GM21737 (cell line): ENCODE data around the gene OR8B4.
"Not testable (repeated sequence)": the region's sequence is repeated elsewhere in the genome, so short reads cannot be mapped to it uniquely, and the experiment has no call there.

ENCODE experiments used
- ATAC-seq: cut with Tn5 transposase; IDR thresholded peaks from one replicate; pipeline ENCODE4 v1.9.1; 2021; ENCODE audit warnings: mild to moderate bottlenecking, moderate library complexity; ENCODE audit not compliant: unreplicated experiment

OR8B4 gene, protein sequence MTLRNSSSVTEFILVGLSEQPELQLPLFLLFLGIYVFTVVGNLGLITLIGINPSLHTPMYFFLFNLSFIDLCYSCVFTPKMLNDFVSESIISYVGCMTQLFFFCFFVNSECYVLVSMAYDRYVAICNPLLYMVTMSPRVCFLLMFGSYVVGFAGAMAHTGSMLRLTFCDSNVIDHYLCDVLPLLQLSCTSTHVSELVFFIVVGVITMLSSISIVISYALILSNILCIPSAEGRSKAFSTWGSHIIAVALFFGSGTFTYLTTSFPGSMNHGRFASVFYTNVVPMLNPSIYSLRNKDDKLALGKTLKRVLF

DNA sequence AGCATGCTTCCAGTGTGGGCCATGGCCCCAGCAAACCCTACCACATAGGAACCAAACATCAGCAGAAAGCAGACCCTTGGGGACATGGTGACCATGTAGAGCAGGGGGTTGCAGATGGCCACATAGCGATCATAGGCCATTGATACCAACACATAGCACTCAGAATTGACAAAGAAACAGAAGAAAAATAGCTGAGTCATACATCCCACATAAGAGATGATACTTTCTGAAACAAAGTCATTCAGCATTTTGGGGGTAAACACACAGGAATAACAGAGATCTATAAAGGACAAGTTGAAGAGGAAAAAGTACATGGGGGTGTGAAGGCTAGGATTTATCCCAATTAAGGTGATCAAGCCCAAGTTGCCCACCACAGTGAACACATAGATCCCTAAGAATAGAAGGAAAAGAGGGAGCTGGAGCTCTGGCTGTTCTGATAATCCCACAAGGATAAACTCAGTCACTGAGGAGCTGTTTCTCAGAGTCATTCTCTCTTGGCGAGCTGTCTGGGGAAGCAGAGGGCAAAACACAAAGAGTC, at the start of gene OR8B4:
TSS of gene OR8B4 (minus strand) at position 488 of the 538 bp plus-strand sequence. CDS start at position 488, 0 bp downstream.
- no peak for ATAC-seq

DNA sequence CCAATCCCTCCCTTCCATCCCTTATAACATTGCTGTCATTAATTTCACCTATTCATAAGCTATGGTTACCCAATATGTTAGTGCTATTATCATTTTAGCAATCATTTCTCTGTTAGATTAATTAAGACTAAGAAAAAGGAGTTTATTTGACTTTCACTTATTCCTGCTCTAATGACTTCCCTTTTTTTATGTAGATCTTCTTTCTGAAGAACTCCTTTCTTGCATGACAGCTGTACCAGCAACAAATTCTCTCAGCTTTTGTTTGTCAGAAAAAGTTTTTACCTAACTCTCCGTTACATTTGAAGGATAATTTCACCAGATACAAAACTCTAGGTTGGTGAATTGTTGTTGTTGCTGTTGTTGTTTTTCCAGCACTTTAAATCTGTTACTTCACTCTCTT, 49.4 kb upstream of the OR8B4 start:
- ATAC-seq: no peak

GRCh38 chr11:124473476-124473875, 48.8 kb upstream of the OR8B4 start:
- ATAC-seq: no peak

DNA sequence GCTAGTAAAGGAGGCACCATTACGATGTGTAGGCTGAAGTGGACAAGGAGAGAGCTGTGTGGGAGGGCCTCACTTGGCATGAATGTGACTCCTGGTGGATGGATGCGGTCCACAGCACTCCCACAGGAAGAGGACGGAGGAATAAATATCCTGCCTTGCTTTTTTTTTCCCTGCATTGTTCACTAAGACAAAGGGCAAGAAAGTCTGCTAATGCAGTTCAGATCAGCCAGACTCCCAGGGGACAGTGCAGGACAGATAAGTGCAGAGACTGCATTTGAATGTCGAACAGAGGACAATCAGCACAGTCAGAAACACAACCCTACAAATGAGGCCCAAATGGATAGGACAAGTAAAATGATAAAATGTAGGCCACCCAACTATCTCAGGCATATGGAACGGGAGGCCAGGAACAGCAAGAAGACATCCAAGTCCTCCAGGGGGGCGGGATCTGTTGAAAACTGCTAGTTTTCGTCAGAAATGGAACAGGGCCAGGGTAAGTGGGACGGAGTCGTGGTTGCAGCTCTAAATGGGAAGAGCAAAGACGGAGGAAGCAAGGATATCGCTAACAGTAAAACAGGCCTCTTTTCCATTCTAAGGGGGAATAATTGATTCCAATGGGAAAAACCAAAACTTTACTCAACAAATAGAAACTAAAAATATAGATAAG, 46.0 kb upstream of the OR8B4 start:
- ATAC-seq: no peak

GRCh38 chr11:124467381-124467927, 42.8 kb upstream of the OR8B4 start:
- no peak for ATAC-seq

DNA sequence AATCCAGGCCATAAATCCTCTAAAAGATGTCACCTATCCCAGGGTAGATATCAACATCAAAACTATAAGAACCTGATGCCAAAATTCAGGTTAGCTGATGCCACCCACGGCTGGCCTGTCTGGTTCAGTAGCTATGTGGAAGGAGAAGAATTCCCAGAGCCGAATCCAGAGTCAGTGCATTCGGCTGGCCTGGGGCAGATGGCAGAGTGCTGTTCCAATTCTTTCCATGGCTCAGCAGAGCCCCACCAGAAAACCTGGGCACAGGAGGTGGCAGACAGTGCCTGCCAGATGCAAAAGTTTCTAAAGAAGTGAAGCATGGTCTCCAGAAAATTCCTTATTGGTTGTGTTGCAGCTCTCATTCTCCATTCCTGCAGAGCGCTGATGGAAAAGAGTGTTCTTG, 40.7 kb upstream of the OR8B4 start:
- no peak for ATAC-seq

DNA sequence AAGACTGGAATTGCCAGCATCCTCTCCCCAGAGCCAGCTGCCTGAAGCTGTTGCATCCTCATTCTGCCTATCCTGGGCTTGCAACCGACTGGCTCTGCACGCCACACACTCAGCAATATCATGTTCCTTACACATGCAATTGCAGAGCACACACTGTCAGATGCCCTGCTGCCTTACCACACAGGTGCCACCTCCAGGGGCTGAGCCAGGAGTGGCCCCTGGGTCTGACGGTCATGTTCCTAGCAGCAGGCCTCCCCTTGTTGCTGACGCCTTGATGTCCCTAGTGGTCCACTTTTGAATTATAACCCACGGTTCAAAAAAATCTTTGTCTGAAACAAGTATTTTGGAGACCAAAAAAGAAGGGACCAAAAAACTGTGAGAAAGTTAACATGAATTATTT, 39.3 kb upstream of the OR8B4 start:
- ATAC-seq: no peak

DNA sequence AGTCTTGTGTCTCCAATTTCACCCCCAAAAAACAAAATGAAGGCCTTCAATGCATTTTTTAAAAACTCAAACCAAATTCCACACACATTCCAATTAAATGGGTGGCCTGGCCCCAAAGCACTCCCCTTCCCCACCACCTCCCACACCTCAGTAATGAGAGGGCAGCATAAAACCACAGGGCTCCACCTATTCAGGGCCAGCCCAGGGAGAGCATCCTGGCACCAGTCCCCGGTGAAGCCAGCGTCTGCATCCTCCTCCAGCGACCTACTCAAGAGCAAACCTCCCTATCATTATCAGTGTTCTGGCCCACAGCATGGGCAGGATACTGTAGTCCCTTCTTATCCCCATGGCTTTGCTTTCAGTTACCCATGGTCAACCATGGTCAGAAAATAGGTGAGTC, 38.7 kb upstream of the OR8B4 start:
- no peak for ATAC-seq

DNA sequence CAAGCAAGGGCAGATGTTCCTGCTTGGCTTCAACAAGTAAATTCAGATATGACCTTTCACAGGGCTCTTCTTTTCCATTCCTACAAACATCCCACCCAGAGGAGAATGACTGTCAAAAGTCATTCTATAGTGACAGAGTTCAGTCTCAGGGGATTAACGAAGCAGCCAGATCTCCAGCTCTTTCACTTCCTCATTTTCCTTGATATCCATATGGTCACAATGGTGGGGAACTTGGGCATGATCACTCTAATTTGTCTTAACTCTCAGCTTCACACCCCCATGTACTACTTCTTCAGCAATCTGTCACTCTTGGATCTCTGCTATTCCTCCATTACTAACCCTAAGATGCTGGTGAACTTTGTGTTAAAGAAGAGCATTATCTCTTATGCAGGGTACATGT, 35.8 kb upstream of the OR8B4 start:
- ATAC-seq: no peak

- ATAC-seq: not testable (repeated sequence)
Measured at GRCh38 chr11:124459379-124459778, 34.7 kb upstream of the OR8B4 start.

DNA sequence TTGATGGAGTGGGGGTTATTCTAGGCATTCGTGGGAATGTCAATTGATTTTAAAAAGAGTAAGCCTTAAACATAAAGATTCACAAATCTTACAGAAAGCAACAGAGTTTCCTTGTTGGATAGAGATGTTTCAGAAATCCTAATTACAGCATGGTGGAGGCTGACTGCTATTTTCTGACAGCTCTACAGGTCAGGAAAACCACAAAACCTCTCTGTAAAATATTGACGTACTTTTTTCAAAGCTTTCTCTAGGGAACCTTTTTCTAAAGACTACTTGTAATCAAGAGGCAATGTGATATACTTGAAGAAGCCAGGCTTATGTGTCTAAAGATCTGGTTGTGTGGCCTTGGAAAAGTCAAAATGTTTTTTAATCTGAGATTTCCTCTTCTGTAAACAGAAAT, 29.9 kb upstream of the OR8B4 start:
- ATAC-seq: no peak

GRCh38 chr11:124446916-124447315, 22.2 kb upstream of the OR8B4 start:
- ATAC-seq: no peak

DNA sequence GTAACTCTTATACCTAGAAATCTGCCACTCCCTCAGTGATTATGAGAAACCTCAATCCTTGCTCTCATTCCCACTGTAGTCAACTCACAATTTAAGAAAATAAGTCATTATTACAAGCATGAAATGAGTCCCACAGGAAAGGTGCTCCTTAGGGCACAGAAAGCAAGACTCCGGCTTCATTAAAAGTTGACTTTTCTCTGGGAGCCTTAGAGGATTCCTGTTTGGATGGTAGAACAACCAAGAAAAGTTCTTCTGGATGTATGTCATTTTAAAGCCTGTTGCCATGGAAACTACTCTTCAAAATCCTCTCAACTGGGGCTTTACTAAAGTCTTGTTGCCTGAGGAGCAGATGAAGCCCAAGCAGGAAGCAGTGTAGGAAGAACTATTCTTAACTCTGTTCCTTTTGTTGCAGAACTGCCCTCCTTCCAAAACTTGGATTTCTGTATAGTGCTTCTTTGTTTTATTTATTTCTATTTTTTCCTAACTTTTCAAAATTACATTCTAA, 21.0 kb upstream of the OR8B4 start, which contains the start of gene OR8B8:
TSS of gene OR8B8 (minus strand) at position 51 of the 505 bp plus-strand sequence. CDS start 4,611 bp downstream, outside the sequence.
- no peak for ATAC-seq

- ATAC-seq: no peak
Measured at GRCh38 chr11:124442847-124443246, 18.2 kb upstream of the OR8B4 start.

- no peak for ATAC-seq
Measured at GRCh38 chr11:124442442-124442841, 17.8 kb upstream of the OR8B4 start.

- no peak for ATAC-seq
Measured at GRCh38 chr11:124441519-124441918, 16.8 kb upstream of the OR8B4 start.

DNA sequence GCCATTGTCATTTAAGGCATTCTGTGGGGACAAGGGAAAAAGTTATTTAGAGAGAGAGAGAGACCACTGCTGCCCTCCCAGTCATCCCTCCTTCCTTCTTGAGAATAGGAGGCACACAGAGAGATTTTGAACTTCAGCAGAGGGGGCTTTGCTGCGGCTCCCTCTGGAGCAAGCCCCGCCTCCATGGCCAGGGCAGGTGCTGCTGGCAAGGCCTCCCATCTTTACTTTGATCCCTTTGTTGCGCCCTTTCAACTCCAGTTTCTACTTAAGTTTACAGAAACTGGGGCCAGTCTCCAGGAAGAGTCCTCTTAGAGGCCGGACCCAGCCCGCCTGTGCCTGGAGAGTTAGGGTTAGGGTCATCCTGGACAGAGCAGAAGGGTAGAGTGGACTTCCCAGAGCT, 16.4 kb upstream of the OR8B4 start:
- ATAC-seq: no peak

- no peak for ATAC-seq
Measured at GRCh38 chr11:124440608-124441007, 15.9 kb upstream of the OR8B4 start.

DNA sequence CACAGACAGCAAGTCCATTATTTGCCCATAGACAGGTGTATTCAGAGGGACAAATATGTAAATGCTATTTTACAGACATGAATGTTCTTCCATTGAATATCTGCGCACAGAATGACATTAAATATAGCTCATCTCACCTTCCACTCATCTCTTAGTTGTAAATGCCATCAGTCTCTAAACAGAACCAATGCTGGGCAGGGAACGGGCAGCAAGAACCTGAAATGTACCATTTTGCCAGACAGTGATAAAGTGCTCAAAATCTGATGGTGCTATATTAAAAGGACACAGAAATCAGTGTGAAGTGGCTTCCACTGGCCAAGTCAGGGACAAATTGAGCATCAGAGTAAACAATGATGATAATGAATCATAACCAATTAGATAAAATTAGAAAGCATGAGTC, 10.0 kb upstream of the OR8B4 start:
- ATAC-seq: no peak

DNA sequence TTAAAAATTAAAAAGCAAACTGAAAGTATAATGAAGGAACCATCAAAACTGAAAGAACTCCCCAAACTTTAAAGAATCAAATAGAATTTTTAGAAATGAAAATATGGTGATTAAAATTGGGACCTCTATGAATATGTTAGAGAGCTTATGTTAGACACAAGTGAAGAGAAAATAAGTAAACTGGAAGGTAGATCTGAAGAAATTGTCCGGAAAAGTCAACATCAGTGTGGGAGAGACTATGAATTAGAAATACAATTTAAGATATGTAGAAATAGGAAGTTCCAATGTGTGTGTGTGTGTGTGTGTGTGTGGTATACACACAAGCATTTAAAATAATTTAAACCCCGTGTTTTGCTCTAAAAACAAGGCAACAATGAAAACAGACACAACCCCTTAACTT, 4.9 kb upstream of the OR8B4 start:
- no peak for ATAC-seq

GRCh38 chr11:124421043-124421442, 3.6 kb downstream of the OR8B4 start:
- ATAC-seq: no peak
